IMR-90 (cell line): ENCODE measurements around the gene KBTBD13.

Experiments used
- BHLHE40 ChIP-seq: fragments of 150-350 bp; IDR thresholded peaks from 2 replicates; pipeline ENCODE4 v1.6.1; 2016; ENCODE audit warnings: mild to moderate bottlenecking, low read depth, low read length
- CEBPB ChIP-seq: IDR thresholded peaks from 2 replicates; pipeline ENCODE4 v1.6.1; 2012; ENCODE audit warnings: low read depth, low read length, improper control_type of control experiment
- MAFK ChIP-seq: IDR thresholded peaks from 2 replicates; pipeline ENCODE4 v1.6.1; 2012; ENCODE audit warnings: low read depth, low read length, improper control_type of control experiment
- MXI1 ChIP-seq: IDR thresholded peaks from 2 replicates; pipeline ENCODE4 v1.6.1; 2012; ENCODE audit warnings: low read depth, mild to moderate bottlenecking, low read length, moderate library complexity, borderline replicate concordance
- POLR2A ChIP-seq: IDR thresholded peaks from 2 replicates; pipeline ENCODE4 v1.6.1; 2012; ENCODE audit warnings: mild to moderate bottlenecking, low read depth, low read length
- RAD21 ChIP-seq: IDR thresholded peaks from 2 replicates; pipeline ENCODE4 v1.6.1; 2012; ENCODE audit warnings: low read length, improper control_type of control experiment
- RCOR1 ChIP-seq: IDR thresholded peaks from 2 replicates; pipeline ENCODE4 v1.6.1; 2012; ENCODE audit warnings: mild to moderate bottlenecking, low read length, improper control_type of control experiment; ENCODE audit not compliant: insufficient replicate concordance
- RFX5 ChIP-seq: IDR thresholded peaks from 2 replicates; pipeline ENCODE4 v1.8.0; 2012; ENCODE audit warnings: low read depth, mild to moderate bottlenecking, low read length, moderate library complexity
- SMC3 ChIP-seq: fragments of 150-350 bp; IDR thresholded peaks from 2 replicates; pipeline ENCODE4 v1.6.1; 2016; ENCODE audit warnings: low read depth, mild to moderate bottlenecking, antibody characterized with exemption, low read length, moderate library complexity
- TF ChIP-seq, protein P1 (sequence below): conservative IDR thresholded peaks from 2 replicates; pipeline ENCODE4 v1.5.1; 2012; ENCODE audit warnings: mild to moderate bottlenecking, low read depth, low read length, improper control_type of control experiment
- TF ChIP-seq, protein P2 (sequence below): fragments of 150-350 bp; IDR thresholded peaks from 2 replicates; pipeline ENCODE4 v1.6.1; 2017; ENCODE audit warnings: mild to moderate bottlenecking, antibody characterized with exemption, low read length, low read depth
- TF ChIP-seq, protein P3 (sequence below): fragments of 150-350 bp; IDR thresholded peaks from 2 replicates; pipeline ENCODE4 v1.6.1; 2016; ENCODE audit warnings: low read depth, mild to moderate bottlenecking, low read length, moderate library complexity, borderline replicate concordance

DNA sequence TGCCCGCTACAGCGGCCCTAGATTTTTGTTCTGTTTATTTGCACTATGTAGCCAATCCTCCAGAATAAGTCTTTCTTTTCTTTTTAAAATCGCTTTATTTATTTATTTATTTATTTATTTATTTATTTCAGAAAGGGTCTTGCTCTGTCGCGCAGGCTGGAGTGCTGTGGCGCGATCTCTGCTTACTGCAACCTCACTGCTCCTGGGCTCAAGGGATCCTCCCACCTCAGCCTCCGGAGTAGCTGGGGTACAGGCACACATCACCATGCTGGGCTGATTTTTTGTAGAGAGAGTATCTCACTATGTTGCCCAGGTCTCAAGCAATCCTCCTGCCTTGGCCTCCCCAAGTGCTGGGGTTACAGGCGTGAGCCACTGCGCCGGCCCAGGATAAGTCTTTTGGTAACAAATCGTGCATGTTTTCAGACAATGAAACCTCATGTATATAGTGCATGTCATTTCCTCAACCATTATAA is 46.8 kb upstream of the KBTBD13 start:
- TF ChIP-seq, protein P1, sequence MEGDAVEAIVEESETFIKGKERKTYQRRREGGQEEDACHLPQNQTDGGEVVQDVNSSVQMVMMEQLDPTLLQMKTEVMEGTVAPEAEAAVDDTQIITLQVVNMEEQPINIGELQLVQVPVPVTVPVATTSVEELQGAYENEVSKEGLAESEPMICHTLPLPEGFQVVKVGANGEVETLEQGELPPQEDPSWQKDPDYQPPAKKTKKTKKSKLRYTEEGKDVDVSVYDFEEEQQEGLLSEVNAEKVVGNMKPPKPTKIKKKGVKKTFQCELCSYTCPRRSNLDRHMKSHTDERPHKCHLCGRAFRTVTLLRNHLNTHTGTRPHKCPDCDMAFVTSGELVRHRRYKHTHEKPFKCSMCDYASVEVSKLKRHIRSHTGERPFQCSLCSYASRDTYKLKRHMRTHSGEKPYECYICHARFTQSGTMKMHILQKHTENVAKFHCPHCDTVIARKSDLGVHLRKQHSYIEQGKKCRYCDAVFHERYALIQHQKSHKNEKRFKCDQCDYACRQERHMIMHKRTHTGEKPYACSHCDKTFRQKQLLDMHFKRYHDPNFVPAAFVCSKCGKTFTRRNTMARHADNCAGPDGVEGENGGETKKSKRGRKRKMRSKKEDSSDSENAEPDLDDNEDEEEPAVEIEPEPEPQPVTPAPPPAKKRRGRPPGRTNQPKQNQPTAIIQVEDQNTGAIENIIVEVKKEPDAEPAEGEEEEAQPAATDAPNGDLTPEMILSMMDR: no peak
- TF ChIP-seq RFX5 (no peak), SMC3 (no peak), BHLHE40 (no peak), POLR2A (no peak), CEBPB (no peak), RAD21 (no peak), MXI1 (no peak), MAFK (no peak), RCOR1 (no peak)
- TF ChIP-seq, protein P2, sequence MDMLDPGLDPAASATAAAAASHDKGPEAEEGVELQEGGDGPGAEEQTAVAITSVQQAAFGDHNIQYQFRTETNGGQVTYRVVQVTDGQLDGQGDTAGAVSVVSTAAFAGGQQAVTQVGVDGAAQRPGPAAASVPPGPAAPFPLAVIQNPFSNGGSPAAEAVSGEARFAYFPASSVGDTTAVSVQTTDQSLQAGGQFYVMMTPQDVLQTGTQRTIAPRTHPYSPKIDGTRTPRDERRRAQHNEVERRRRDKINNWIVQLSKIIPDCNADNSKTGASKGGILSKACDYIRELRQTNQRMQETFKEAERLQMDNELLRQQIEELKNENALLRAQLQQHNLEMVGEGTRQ: no peak
- TF ChIP-seq, protein P3, sequence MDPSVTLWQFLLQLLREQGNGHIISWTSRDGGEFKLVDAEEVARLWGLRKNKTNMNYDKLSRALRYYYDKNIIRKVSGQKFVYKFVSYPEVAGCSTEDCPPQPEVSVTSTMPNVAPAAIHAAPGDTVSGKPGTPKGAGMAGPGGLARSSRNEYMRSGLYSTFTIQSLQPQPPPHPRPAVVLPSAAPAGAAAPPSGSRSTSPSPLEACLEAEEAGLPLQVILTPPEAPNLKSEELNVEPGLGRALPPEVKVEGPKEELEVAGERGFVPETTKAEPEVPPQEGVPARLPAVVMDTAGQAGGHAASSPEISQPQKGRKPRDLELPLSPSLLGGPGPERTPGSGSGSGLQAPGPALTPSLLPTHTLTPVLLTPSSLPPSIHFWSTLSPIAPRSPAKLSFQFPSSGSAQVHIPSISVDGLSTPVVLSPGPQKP: no peak
